Measurements from ENCODE around the gene COQ8B. TPM values are rescaled to one million over a fixed set of nuclear protein-coding genes. Genes with fewer than 3 reads are reported as not detected.

The COQ8B gene
- total RNA-seq, 1 donor from 2014 or later, result 27.7 TPM

DNA sequence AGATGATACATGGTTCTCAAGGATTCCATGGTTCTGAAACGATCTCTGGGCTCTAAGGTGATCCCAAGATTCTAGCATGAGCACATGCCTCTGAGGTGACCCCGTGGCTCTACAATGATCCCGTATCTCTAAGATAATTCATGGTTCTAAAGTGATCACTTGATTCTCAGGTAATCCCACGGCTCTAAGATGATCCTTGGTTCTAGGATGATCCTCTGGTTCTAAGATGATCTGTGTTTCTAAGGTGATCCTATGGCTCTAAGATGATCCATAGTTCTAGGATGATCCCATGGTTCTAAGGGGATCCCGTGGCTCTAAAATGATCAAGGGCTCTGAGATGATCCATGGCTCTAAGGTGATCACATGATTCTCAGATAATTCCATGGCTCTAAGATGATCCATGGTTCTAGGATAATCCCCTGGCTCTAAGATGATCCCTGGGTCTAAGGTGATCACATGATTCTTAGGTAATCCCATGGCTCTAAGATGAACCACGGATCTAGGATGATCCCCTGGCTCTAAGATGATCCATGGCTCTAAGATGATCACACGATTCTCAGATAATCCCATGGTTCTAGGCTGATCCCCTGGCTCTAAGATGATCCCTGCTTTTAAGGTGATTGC, 47.6 kb downstream of the COQ8B start:
- Histone ChIP-seq H3K79me2 (ENCODE audit: low read depth) (no peaks in the 10 kb centered on the region), H3K27ac (no peak overlapping the region), H3K9me3 (ENCODE audit: low read depth) (no peaks in the 10 kb centered on the region), H3K36me3 (no peaks in the 10 kb centered on the region), H4K20me1 (ENCODE audit: low read depth) (no peaks in the 10 kb centered on the region), H3K4me3 (no peak overlapping the region), H3K4me2 (no peak overlapping the region), H2AFZ (replicated peaks) (no peak overlapping the region), H3K9ac (no peak overlapping the region), H3F3A (ENCODE audit: low read depth) (no peaks in the 10 kb centered on the region), H3K4me1 (no peaks in the 10 kb centered on the region), H3K27me3 (peaks cover under 1% of the 10 kb centered on the region)
- Mint-ChIP-seq H3K4me1 (no peaks in the 10 kb centered on the region), H3K27me3 (ENCODE audit: insufficient read depth, low read depth) (peaks cover 2% of the 10 kb centered on the region), H3K36me3 (peaks cover 25% of the 10 kb centered on the region), H3K27ac (no peak overlapping the region), H3K4me3 (no peak overlapping the region), H3K9me3 (peaks cover 5% of the 10 kb centered on the region)
- DNase-seq (ENCODE audit: low spot score), result no peak
- TF ChIP-seq EZH2phosphoT487 (IDR thresholded peaks at IDR 0.05) (no peak), CTCF (IDR thresholded peaks at IDR 0.05) (no peak), EZH2 (IDR thresholded peaks at IDR 0.05) (no peak)

- DNase-seq (ENCODE audit: low spot score), result no peak
- H3K36me3 ChIP-seq, result no peaks in the 10 kb centered on the region
- H3F3A ChIP-seq (ENCODE audit: low read depth), result no peaks in the 10 kb centered on the region
- peaks cover 5% of the 10 kb centered on the region for H3K9me3 Mint-ChIP-seq
- peaks cover 5% of the 10 kb centered on the region for H3K4me1 Mint-ChIP-seq
- H4K20me1 ChIP-seq (ENCODE audit: low read depth), result no peaks in the 10 kb centered on the region
- H3K27me3 Mint-ChIP-seq (ENCODE audit: insufficient read depth, low read depth), result peaks cover 4% of the 10 kb centered on the region
- no peaks in the 10 kb centered on the region for H3K9me3 ChIP-seq (ENCODE audit: low read depth)
- H3K27me3 ChIP-seq, result peaks cover 8% of the 10 kb centered on the region
- no peak overlapping the region for H3K4me3 ChIP-seq
- H3K27ac Mint-ChIP-seq, result no peak overlapping the region
- H3K4me1 ChIP-seq, result no peaks in the 10 kb centered on the region
- peaks cover 25% of the 10 kb centered on the region for H3K36me3 Mint-ChIP-seq
- H3K4me3 Mint-ChIP-seq, result no peak overlapping the region
- H2AFZ ChIP-seq (replicated peaks), result no peak overlapping the region
- no peak overlapping the region for H3K27ac ChIP-seq
- H3K4me2 ChIP-seq, result no peak overlapping the region
- no peak overlapping the region for H3K9ac ChIP-seq
- TF ChIP-seq CTCF (IDR thresholded peaks at IDR 0.05) (no peak), EZH2phosphoT487 (IDR thresholded peaks at IDR 0.05) (no peak), EZH2 (IDR thresholded peaks at IDR 0.05) (no peak)
- no peaks in the 10 kb centered on the region for H3K79me2 ChIP-seq (ENCODE audit: low read depth)
These were observed 49.1 kb downstream of the COQ8B start for GRCh38 chr19:40667602-40668001.

GRCh38 chr19:40666803-40667438, 49.8 kb downstream of the COQ8B start:
- no peaks in the 10 kb centered on the region for H3K9me3 ChIP-seq (ENCODE audit: low read depth)
- H3K4me3 Mint-ChIP-seq, result no peak overlapping the region
- H2AFZ ChIP-seq (replicated peaks), result no peak overlapping the region
- no peak overlapping the region for H3K4me2 ChIP-seq
- H3K9me3 Mint-ChIP-seq, result peaks cover 5% of the 10 kb centered on the region
- H3K4me1 ChIP-seq, result no peaks in the 10 kb centered on the region
- H3K4me3 ChIP-seq, result no peak overlapping the region
- no peak for DNase-seq (ENCODE audit: low spot score)
- no peaks in the 10 kb centered on the region for H3F3A ChIP-seq (ENCODE audit: low read depth)
- peaks cover 4% of the 10 kb centered on the region for H3K27me3 Mint-ChIP-seq (ENCODE audit: insufficient read depth, low read depth)
- peaks cover 8% of the 10 kb centered on the region for H3K27me3 ChIP-seq
- peaks cover 25% of the 10 kb centered on the region for H3K36me3 Mint-ChIP-seq
- no peaks in the 10 kb centered on the region for H3K36me3 ChIP-seq
- no peak for TF ChIP-seq CTCF (IDR thresholded peaks at IDR 0.05)
- no peak for TF ChIP-seq EZH2phosphoT487 (IDR thresholded peaks at IDR 0.05)
- TF ChIP-seq EZH2 (IDR thresholded peaks at IDR 0.05), result no peak
- H3K27ac Mint-ChIP-seq, result no peak overlapping the region
- H4K20me1 ChIP-seq (ENCODE audit: low read depth), result no peaks in the 10 kb centered on the region
- H3K9ac ChIP-seq, result no peak overlapping the region
- peaks cover 5% of the 10 kb centered on the region for H3K4me1 Mint-ChIP-seq
- H3K27ac ChIP-seq, result no peak overlapping the region
- no peaks in the 10 kb centered on the region for H3K79me2 ChIP-seq (ENCODE audit: low read depth)

All from neural progenitor cell (in vitro differentiated cells).